ENCODE data around the gene YWHAE.

DNA sequence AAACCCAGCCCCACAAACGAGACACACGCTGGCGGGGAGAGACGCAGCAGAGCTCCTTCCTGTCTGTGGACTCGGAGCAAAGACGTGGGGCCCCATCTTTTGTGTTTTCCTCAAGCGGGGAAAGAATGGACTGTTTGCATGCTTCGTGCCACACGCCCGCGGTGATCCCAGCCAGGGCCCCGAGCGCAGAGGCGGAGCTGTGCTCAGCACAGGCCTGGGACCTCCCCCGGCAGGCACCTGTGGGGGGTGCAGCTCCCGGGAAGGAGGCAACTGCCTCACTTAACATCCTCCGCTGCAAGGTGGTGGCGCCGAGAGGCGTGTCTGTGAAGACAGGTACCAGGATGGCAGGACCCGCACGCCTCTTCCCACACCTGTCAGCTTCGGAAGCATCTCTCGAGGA is 101.4 kb downstream of the YWHAE start:
- TF ChIP-seq EZH2phosphoT487 (IDR thresholded peaks at IDR 0.05; ENCODE audit: borderline replicate concordance, low read depth, low read length) (no peak), CTCF (conservative IDR thresholded peaks at IDR 0.05; ENCODE audit: low read length) (no peak)
